Measurements from ENCODE around the gene PAK5.

DNA sequence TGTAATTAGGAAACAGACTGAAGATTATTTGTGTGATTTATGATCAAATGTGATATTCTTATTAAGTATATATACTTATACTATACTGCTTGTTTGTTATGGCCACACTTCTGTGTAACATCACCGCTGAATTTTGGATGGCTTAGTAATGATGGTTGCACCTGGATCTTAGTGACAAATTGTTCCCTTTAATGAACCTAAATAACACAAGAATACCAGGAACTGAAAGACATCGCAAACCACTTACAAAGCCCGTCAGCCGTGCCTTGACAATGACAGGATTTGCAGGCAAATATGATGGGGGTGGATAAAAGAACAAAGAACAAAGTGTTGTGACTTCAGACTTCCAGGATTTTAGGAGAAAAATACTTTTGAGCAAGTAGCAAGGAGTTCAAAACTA lies 257.4 kb downstream of the PAK5 start:
- TF ChIP-seq CTCF (IDR thresholded peaks at IDR 0.05) (no peak), POLR2A (IDR thresholded peaks at IDR 0.05) (no peak)

Data from uterus (tissue), 2 donors.